ENCODE data around the gene RPS25. TPM values are rescaled to one million over a fixed set of nuclear protein-coding genes. Genes with fewer than 3 reads are reported as not detected.

Gene RPS25
- total RNA-seq, 2 experiments from 2014 or later: 1,901 to 1,911 TPM

DNA sequence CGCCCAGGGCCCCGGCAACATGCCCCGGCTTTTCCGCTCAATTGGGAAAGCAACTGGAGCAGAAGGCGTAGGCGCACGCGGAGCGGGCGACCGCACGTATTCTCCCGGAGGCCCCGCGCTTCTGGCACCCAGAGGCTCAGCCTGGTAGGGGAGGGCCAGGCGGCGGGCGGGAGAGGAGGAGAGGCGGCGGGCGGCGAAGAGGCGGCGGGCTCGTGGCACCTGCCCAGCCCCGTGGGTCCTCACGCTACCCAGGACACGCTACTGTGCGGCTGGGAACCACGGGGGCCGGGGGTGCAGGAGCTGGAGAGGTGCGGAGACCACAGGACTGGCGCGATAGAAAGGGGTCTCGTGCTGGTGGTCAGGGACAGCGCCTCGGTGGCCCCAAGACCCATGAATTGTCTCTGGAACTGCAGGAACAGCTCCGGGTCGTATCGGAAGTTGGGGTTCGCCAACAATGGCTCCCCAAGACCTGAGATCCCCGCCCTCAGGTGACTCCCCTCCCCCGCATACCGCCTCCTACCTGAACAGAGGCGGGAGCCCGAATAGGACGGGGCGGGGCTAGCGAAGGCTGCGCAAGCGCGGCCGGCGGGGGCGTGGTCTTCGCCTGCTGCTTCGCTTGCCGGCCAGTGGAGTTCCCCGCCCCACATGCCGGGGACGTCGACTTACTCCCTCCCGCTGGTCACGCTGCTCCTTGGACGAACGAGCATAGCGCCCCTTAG lies 12.3 kb upstream of the RPS25 start, which contains the start of gene SLC37A4:
Gene SLC37A4, minus strand, starts transcription at position 549 of the 719 bp plus-strand sequence.
- TF ChIP-seq, protein P1, sequence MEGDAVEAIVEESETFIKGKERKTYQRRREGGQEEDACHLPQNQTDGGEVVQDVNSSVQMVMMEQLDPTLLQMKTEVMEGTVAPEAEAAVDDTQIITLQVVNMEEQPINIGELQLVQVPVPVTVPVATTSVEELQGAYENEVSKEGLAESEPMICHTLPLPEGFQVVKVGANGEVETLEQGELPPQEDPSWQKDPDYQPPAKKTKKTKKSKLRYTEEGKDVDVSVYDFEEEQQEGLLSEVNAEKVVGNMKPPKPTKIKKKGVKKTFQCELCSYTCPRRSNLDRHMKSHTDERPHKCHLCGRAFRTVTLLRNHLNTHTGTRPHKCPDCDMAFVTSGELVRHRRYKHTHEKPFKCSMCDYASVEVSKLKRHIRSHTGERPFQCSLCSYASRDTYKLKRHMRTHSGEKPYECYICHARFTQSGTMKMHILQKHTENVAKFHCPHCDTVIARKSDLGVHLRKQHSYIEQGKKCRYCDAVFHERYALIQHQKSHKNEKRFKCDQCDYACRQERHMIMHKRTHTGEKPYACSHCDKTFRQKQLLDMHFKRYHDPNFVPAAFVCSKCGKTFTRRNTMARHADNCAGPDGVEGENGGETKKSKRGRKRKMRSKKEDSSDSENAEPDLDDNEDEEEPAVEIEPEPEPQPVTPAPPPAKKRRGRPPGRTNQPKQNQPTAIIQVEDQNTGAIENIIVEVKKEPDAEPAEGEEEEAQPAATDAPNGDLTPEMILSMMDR (IDR thresholded peaks at IDR 0.05): peak; percentile 85
- Mint-ChIP-seq H3K4me3 (peak within 1 kb of the TSS; percentile 70), H3K4me1 (ENCODE audit: low read depth) (peaks cover 23% of the 10 kb centered on the region), H3K9me3 (no peaks in the 10 kb centered on the region), H3K36me3 (ENCODE audit: low read depth) (peaks cover 19% of the 10 kb centered on the region), H3K27me3 (no peaks in the 10 kb centered on the region), H3K27ac (peak within 1 kb of the TSS; percentile 90)
- POLR2A ChIA-PET: interaction anchor here (0.8 to 8.4 kb wide), 14 partner anchors 13 to 292 kb away, joined by 3 to 98 read pairs (median 4); partner anchors contain the start of genes CENATAC, DDX6, DPAGT1 and HINFP
- ATAC-seq (peak; percentile 87), DNase-seq (peak; percentile 99)
- CTCF ChIA-PET: interaction anchor here (0.7 to 2.7 kb wide), 10 partner anchors 11 to 166 kb away, joined by 3 to 20 read pairs (median 6); partner anchors contain the start of genes HYOU1, RPS25, TRAPPC4 and VPS11
- intact Hi-C loops (cut with micrococcal nuclease): no loop called here

DNA sequence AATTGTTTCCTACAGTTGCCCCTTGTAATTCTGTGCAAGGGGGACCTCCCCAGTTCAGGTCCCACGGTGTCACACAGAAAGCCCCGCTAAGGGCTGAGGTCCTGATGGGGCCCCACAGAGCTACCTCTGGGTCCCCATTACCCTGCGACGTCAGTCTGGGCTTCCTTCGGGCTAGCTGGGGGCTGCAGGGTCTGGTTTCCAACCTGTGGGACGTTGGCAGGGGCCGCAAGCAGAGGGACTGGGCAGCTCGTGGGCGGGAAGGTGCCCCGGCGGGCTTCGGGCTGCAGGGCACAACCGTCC lies 11.8 kb upstream of the RPS25 start:
- TF ChIP-seq, protein P1 (IDR thresholded peaks at IDR 0.05): no peak
- no peak for ATAC-seq
- no peaks in the 10 kb centered on the region for H3K27me3 Mint-ChIP-seq
- peak overlapping the region; percentile 90 for H3K27ac Mint-ChIP-seq
- peaks cover 24% of the 10 kb centered on the region for H3K36me3 Mint-ChIP-seq (ENCODE audit: low read depth)
- H3K4me3 Mint-ChIP-seq: peak overlapping the region; percentile 70
- no peak for DNase-seq
- peaks cover 28% of the 10 kb centered on the region for H3K4me1 Mint-ChIP-seq (ENCODE audit: low read depth)
- POLR2A ChIA-PET: interaction anchor here (0.8 to 8.4 kb wide), 12 partner anchors 13 to 91 kb away, joined by 3 to 98 read pairs (median 4); partner anchors contain the start of genes CENATAC, DPAGT1, HINFP and RPS25
- CTCF ChIA-PET: interaction anchor here (0.7 to 2.7 kb wide), 7 partner anchors 11 to 167 kb away, joined by 3 to 20 read pairs (median 5); partner anchors contain the start of genes HYOU1, RPS25 and VPS11
- intact Hi-C loops (cut with micrococcal nuclease): no loop called here
- no peaks in the 10 kb centered on the region for H3K9me3 Mint-ChIP-seq

DNA sequence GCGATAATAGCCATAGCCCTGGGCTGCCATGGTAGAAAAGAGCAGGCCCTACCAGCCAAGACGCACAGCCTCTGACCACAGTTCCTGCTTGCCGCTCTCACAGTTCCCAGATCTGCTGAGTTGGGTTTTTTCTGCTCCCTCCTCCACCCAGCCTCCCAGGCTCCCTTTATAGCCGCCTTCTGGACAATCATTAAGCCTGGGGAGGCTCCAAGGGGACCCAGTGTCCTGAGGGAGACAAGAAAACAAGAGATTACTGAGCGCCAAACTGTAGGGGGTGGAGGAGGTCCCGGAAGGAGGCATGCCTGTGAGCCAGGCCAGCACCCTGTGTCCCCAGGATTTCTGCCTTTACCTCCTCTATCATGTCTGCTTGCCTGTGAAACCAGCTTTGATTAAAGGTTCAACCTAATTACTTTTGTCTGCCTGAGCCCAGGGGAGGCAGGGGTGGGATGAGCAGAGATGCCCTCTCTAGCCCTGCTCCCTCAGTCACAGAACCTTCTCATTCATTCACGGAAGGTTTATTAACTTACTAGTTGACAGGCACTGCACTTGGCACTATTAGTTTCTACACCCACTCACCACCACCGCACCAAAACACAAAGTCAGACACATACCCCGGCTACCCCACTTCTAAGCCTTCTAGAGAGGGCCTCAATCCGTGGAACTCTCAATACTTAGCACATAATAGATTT lies 11.3 kb upstream of the RPS25 start:
- DNase-seq: peak; percentile 85
- ChIA-PET CTCF (interaction anchor here (1.0 to 2.7 kb wide), 4 partner anchors 10 to 38 kb away, joined by 5 to 20 read pairs (median 13); partner anchors contain the start of genes HYOU1, RPS25 and VPS11), POLR2A (interaction anchor here (0.8 to 8.4 kb wide), 10 partner anchors 12 to 72 kb away, joined by 3 to 98 read pairs (median 4); partner anchors contain the start of genes CENATAC, DPAGT1, RPS25 and TRAPPC4)
- ATAC-seq: peak; percentile 57
- TF ChIP-seq, protein P1 (IDR thresholded peaks at IDR 0.05): no peak
- intact Hi-C loops (cut with micrococcal nuclease): no loop called here
- H3K9me3 Mint-ChIP-seq: no peaks in the 10 kb centered on the region
- peak overlapping the region; percentile 70 for H3K4me3 Mint-ChIP-seq
- H3K27me3 Mint-ChIP-seq: no peaks in the 10 kb centered on the region
- H3K36me3 Mint-ChIP-seq (ENCODE audit: low read depth): peaks cover 25% of the 10 kb centered on the region
- H3K4me1 Mint-ChIP-seq (ENCODE audit: low read depth): peaks cover 32% of the 10 kb centered on the region
- peak overlapping the region; percentile 90 for H3K27ac Mint-ChIP-seq

DNA sequence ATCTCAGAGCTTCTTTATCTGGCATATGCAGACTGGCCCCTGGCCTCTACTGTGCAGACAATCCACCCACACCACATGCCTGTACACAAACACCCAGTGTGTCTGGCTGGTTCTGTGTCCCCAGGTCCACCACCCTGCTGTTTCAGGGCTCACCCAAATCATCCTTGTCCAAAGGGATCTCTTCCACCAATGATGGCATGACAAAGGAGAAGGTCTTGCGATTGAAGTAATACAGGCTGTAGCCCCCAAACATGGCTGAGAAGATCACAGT lies 10.9 kb upstream of the RPS25 start:
- intact Hi-C loops (cut with micrococcal nuclease): no loop called here
- DNase-seq (no peak), ATAC-seq (no peak)
- ChIA-PET POLR2A (interaction anchor here (0.6 to 8.4 kb wide), 5 partner anchors 12 to 57 kb away, joined by 3 to 98 read pairs (median 3); partner anchors contain the start of genes CENATAC, RPS25 and TRAPPC4), CTCF (no interaction called here)
- Mint-ChIP-seq H3K9me3 (no peaks in the 10 kb centered on the region), H3K27ac (peak overlapping the region; percentile 90), H3K4me3 (peak overlapping the region; percentile 70), H3K4me1 (ENCODE audit: low read depth) (peaks cover 37% of the 10 kb centered on the region), H3K36me3 (ENCODE audit: low read depth) (peaks cover 28% of the 10 kb centered on the region), H3K27me3 (no peaks in the 10 kb centered on the region)
- TF ChIP-seq, protein P1 (IDR thresholded peaks at IDR 0.05): no peak

Measured in activated CD8-positive, alpha-beta T cell treated with anti-CD3 and anti-CD28 coated beads for 36 hours (primary cell).